HCT116 (cell line): ENCODE data around the gene ADK.

Experiments
- ELF1 ChIP-seq: IDR thresholded peaks from 2 replicates; pipeline ENCODE4 v1.6.1; 2012; ENCODE audit warnings: low read depth, borderline replicate concordance
- EZH2 ChIP-seq: fragments of 200-600 bp; sonication (generic); IDR thresholded peaks from 2 replicates; pipeline ENCODE4 v1.6.1; 2017; ENCODE audit warnings: antibody characterized with exemption, mixed run types
- POLR2A ChIP-seq: IDR thresholded peaks from 2 replicates; pipeline ENCODE4 v1.7.0; 2011; ENCODE audit warnings: borderline replicate concordance; ENCODE audit not compliant: insufficient read depth, insufficient read length; ENCODE audit errors: extremely low read depth
- SIN3A ChIP-seq: IDR thresholded peaks from 2 replicates; pipeline ENCODE4 v1.6.1; 2012; ENCODE audit warnings: low read depth
- ZNF274 ChIP-seq: fragments of 200-500 bp; sonication (Bioruptor generic); IDR thresholded peaks from 2 replicates; pipeline ENCODE4 v1.6.1; 2014; ENCODE audit warnings: mild to moderate bottlenecking, low read depth, low read length, inconsistent platforms
- TF ChIP-seq, protein P1 (sequence below), 3 experiments: fragments of 200-600 bp in 1 of 3; sonication (generic) in 1 of 3; IDR thresholded peaks in 2 of 3; conservative IDR thresholded peaks in 1 of 3; 2 replicates each; pipeline ENCODE4 v1.5.1; 2012 to 2017; ENCODE audit warnings: low read depth in 2 of 3, low read length in 2 of 3, antibody characterized with exemption in 1 of 3, borderline replicate concordance in 1 of 3, control low read depth in 1 of 3, mild to moderate bottlenecking in 1 of 3, mixed read lengths in 1 of 3, mixed run types in 1 of 3, moderate library complexity in 1 of 3; ENCODE audit not compliant: insufficient read depth in 1 of 3

DNA sequence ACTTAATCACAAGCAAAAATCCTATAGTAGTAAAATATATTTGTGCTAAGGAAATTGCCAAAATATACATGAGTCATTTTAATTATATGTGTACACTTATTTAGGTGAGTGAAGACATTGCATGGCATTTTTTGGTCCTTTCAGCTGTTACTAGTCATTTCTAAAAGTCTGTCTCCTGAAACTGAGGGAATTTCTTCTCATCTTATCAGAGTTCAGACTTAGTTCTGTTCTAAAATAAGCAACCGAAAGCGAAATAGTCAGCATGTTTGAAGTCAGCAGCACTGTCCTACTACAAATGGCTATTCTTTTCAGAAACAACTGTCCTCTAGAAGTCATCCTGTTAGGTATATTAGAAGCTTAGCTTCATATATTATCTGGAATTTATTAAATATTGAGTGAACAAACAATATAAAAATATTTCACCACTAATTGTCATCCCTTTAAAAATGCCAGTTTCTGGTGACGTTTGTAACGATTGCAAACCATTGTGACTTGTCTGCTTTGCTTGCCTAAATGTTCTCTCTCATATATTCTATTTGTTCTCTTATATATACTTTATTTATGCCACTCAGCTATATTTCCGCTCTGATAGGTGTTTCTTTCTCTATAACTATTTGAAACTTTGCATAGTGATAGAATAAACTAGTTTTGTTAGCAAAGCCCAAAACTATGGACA lies 448.0 kb downstream of the ADK start:
- TF ChIP-seq EZH2 (no peak), SIN3A (no peak), ELF1 (no peak), ZNF274 (no peak), POLR2A (no peak)
- TF ChIP-seq, protein P1, sequence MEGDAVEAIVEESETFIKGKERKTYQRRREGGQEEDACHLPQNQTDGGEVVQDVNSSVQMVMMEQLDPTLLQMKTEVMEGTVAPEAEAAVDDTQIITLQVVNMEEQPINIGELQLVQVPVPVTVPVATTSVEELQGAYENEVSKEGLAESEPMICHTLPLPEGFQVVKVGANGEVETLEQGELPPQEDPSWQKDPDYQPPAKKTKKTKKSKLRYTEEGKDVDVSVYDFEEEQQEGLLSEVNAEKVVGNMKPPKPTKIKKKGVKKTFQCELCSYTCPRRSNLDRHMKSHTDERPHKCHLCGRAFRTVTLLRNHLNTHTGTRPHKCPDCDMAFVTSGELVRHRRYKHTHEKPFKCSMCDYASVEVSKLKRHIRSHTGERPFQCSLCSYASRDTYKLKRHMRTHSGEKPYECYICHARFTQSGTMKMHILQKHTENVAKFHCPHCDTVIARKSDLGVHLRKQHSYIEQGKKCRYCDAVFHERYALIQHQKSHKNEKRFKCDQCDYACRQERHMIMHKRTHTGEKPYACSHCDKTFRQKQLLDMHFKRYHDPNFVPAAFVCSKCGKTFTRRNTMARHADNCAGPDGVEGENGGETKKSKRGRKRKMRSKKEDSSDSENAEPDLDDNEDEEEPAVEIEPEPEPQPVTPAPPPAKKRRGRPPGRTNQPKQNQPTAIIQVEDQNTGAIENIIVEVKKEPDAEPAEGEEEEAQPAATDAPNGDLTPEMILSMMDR (IDR thresholded peaks at IDR 0.05 in 2 of 3, conservative IDR thresholded peaks at IDR 0.05 in 1 of 3; ENCODE audit: borderline replicate concordance in 1 of 3, insufficient read depth in 1 of 3, low read depth in 2 of 3, low read length in 2 of 3) = no peak
